HUDEP-2 (cell line): ENCODE data around the gene MOB2.

Experiments used
- DNase-seq, 76 experiments: peaks; one replicate each; lab custom pipeline; 2025; ENCODE audit not compliant: unreplicated experiment in 76 of 76; lab: John Stamatoyannopoulos, UW

MOB2 gene

DNA sequence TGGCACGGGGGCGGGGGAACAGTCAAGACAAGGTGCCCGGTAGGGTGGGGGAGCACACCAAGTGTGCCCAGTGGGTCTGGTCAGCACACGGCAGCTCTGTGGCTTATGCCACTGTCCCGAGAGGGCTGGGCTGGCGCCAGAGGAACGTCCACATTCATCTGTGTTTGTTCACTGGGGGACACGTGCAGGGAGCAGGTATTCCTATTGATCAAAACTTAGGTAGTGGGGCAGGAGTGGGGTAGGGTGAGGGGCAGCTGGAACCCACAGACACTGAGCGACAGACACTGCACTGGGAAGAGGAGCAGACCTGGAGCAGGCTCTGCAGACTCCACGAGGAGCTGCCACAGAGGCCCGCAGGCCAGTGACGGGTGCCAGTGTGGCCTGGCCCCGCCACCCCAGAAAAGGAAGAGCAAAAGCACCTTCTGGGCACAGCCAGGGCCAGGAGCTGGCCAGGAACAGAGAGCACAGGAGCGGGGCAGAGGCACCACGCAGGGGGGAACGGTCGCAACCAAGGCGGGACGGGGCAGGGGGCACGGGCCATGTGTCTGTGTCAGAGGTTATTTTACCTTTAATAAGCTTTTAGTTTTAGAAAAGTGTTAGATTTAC lies 2.1 kb upstream of the MOB2 start:
- DNase-seq: no peak

DNA sequence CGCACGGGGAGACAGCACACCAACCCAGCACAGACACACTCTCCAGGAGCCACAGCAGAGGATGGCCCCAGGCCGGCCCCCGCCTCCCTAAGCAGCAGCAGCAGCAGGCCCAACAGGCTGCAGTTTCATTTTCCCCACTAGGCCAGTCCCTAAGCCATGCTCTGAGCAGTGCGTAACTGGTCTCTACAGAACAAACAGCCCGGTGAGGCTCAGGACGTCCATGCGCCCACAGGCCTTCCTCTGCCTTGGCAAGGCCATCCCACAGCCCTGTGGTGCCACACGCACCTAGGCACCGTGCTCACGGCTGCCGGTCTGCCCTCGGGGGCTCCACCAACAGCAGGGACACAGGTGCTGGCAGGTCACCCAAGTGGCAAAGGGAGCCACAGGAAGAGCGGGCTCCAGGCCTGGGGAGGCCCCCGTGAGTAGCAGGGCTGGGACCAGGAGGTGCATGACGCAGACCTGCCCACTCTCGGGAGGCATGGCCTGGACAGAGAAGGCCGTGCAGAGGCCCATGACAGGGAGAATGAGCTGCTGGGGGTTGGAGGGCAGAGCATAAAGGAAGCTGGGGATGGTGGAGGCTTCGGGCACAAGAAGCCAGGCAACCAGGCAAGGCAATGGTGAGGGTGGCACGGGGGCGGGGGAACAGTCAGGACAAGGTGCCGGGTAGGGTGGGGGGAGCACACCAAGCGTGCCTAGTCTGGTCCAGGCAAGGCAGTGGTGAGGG lies 1.4 kb upstream of the MOB2 start:
- DNase-seq: no peak

DNA sequence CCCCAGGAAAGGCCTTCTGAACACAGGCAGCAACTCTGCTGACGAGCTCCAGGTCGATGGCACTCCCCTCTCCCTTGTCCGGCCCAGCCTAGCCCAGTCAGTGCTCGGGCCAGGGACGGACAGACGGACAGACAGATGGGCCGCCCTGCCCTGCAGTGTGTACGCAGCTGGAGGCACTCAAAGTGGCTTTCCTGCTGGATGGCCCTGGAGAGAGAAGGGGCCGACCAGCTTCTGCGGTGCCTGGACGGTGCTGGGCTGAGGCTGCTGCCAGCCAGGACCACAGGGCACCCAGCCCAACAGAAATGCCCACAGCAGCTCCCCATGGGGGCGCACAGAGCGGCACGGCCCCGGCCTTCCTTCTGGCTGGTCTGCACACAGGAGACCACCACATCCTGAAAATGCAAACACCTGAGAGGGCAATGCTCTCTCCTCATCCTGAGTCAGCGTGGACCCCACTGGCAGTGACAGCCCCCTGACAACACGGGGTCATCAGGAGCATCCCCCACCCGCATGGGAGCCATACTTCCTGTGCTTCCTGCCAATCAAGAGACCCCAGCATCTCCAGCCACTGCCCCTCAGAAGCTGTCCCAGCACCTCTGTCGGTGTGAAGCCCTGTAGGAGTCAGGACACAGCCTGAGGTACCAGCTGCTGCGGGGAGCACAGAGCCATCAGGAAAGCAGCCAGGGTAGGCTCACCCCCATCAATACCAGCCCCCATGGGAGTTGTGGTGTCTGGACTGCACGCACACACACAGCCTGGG lies 692 bp upstream of the MOB2 start:
- no peak for DNase-seq

DNA sequence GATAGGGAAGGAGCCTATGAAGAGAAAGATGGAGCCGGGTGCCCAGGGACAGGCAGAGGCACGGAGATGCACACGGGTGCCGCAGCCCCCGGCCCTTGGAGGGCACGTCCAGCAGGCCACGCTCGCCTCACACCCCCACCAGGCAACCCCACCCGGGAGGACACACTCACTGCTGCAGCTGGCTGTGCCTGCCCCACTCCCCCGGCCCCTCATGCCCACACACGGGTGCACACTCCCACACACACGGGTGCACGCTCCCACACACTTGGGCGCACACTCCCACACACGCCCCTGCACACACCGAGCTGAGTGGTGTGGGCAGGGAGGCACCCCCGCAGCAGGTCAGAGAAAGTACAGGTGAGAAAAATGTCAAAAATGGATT lies 1.1 kb downstream of the MOB2 start:
- DNase-seq: no peak

DNA sequence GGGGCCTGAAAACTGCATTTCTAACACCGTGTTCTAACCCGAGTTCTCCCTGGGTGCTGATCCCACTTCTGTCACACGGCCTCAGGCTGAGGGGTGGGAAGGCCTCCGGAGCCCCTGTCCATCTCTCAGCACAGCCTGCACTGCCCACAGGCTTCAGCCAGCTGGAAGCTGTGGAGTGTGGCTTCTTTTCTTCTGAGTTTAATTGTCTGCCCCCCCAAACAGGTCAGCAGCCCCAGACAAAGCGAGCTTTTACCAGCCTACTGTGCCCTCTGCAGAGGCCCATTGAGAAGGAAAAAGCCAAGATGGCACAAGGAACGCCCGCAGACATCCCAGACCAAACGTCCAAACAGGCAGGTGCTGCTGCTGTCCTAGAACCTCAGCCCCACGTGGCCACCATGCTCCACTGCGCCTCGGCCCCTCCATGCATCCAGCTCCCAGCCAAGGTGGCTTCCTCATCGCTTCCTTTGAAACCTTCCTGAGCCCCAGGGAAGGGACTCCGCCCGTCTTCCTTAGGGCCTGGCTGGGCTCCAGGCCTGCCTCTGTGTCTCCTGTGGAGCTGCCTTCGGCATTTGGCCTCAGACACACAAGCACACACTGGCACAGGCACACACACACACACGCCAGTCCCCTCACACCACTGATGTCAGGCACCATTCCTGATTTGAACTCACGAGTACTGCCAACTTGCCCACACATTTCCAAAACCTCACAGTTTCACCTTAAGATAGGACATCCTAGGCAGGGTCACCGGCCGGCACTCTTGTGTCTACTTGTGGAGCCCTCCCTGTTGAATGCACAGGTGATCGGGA lies 1.7 kb downstream of the MOB2 start:
- no peak for DNase-seq

DNA sequence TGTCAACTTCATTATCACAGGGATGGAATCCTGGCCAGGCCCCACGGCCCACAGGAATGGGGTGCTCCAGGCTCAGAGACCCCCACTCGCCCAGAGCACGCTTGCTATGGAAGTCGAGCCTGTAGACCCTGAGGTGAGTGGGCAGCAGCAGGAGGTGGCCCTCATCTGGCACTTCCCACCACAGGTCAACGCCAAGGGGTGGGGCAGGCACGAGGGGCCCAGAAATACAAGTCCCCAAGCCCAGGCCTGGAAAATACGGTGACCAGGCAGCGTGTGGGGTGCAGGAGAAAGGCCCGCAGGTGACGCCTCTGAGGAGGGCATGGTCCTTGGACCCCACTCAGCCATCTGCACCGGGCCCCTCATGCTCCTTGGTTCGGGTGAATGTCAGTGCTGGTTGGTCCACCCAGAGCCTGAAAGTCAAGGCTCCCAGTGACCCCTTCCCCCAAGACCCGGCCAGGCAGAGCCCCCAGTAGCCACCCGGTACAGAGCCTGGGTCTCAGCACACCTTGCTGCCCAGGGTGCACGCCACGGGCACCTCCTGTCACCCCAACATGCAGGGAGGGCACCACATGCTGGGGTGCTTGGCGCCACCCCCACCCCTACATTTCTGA lies 2.4 kb downstream of the MOB2 start:
- DNase-seq: no peak

DNA sequence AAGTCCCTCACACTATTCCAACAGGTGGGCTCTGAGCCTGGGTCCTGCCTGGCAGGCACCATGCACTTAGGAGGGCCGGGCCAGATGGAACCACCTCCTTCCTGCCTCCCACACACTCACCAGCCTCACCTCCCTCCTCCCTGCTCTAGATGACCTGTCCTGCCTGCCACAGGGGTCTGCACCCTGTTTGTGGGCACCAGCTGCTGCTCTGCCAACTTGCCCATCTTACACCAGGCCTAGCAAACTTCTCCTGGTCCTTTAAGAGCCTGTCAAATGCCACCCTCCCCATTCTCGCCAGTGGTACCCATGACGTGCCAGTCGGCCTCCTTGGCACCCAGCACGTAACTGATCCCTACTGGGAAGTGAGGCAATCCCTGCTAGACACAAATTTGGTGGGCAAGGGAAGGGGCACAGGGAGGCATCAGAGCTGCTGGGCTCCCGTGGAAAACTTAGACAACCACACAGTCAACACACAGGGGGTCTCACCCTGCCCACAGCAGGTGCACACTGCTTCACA lies 3.1 kb downstream of the MOB2 start:
- DNase-seq: no peak

DNA sequence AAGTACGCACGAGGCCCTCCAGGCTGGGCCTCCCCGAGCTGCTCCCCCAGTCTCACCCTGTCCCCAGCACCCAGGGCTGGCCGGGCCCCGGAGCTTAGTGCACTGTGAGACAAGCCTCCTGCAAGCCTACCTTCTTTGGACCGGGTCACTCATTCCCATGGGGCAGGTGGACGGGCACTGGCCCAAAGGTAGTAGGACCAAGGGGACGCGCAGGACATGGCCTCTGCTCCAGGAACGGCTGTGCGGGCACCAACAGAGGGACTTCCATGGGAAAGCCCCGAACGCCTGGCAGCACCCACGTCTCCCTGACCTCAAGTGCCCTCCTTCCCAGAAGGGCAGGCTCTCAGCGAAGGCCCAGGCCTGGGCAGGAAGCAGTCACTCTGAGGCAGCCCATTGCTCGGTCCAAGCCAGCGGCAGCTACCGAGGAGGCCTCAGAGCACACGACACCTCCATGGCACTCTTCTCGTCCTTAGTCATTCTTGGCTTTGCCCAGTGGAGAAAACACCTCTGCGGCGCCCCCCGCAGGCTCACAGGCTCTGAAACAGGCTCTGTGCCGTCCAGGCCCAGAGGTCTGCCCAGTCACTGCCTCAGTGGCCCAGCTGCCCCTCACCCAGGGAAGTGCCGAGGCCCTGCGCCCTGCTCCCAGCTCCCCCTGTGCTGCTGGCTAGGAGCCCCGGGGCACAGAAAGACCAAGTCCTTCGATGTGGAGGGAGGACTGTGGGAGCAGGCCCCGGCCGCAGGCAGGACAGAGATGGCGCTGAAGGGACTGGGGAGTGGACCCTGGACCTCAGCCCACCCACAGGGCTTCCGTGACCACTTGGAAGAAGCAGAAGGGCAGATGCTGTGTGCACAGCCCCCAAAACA lies 3.8 kb downstream of the MOB2 start:
- no peak for DNase-seq

DNA sequence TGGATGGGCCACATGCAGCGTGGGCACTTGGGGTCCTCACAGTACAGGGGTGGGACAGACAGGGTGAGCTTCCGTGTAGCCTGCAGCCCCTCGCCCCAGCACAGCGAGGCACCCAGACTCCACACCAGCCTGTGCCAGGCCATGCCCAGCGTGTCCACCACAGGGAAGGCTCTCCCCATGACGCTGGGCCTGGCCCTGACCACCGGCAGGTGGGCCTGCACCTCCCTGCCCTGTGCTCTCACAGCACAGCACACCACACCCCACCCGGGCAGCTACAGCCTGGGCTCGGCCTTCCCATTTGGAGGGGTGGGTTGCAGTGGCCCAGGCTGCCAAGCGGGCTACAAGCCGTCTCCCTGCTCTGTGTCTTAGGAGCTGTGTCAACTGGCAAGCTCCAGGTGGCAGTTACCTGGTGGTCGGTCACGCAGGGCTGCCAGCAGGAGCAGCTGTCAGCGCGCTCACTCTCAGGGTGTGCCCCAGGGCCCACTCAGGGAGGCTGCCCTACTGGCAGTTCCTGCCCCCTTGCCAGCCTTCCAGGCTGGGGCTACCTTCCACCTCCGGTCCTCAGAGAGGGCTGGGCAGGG lies 4.6 kb downstream of the MOB2 start:
- no peak for DNase-seq

DNA sequence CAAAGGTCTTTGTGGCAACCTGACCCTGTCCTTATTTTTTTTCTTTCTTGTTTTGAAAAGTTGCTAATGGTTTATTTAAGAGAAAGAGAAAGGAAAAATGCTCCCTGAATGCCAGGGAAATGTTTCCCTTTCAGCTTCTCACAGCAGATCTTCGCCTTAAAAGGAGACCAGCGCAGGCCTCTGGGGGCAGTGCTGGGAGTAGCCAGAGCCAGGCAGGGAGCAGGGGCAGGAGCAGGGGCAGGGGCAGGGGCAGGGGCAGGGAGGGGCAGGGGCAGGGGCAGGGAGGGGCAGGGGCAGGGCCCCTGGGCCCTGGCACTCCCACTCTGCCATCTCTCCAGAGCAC lies 5.1 kb downstream of the MOB2 start:
- DNase-seq: no peak

DNA sequence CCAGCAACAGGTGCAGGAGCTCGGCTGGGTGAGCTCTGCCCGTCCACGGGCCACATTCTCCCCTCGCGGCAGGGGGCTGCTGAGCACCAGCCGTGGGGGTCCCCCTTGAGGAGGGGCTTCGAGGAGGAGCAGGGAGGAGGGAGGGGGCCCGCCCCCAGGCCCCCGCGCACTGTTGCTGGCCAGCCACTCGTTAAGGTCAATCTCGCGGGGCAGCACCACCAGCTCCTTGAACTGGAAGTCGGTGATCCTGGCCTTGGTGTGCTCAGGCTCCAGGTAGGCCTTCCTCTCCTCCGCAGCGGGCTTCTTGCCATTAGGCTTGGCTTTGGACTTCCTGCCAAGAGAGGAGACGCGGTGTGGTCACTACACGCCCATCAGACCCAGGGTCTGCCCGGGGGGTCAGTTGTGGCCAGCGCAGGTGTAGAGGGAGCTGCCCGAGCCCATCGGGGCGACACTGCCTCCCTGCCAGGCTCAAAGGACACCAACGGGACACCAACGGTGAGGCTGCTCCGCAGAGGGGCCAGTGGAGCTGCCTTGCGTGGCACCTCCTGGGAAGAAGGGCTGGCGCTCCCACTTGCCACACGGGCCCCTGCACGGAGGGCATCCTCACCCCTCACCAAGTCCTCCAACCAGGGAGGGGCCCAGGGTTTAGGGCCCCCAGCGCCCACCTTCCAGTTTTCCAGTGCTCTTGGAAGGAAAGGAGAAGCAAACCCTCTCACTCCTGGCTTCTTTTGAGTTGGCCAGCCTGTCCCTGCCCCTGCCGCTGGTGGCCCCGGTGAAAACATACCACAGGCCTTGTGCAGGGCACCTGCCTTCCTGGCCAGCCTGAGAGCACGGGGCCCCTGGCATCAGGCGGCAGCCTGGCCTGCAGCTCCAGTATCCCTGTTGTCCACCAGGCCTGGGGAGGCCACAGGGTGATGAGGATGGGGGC lies 5.8 kb downstream of the MOB2 start:
- DNase-seq: no peak

DNA sequence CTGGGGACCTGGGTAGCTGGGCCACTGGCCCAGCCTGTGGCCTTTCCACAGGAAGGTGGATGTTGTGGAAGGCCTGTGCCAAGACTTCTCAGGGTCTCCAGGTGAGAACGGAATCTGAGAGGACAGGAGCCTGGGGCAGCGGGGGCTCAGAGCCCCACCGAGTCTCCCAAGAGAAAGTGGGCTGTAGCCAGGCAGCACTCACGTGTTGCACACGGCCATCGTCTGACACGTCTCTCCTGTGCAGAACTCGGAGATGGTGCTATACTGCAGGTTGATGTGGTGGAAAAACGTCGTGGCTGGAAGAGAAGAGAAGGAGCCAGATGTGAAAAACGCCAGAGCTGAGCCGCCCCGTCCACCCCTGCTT lies 6.4 kb downstream of the MOB2 start:
- DNase-seq: no peak

DNA sequence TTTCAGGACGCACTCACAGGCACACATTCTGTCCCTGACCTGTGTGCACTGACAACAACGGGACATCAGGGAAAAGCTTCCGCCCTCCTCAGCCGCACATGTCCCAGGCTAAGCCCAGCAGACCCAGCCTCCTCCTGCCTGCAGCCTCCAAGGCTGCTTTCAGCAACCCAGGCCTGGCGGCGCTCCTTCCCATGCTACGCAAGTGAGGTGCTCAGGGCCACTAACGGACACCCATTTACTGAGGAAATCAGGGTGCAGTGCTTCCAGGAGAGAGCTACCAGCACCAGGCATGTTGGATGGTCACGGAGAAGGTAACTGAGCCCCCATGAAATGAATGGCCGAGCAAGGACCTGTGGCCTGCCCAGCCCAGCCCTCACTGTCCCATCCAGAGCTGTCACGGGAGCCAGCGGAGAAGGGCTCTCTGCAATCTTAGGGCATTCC lies 6.9 kb downstream of the MOB2 start:
- DNase-seq: no peak

DNA sequence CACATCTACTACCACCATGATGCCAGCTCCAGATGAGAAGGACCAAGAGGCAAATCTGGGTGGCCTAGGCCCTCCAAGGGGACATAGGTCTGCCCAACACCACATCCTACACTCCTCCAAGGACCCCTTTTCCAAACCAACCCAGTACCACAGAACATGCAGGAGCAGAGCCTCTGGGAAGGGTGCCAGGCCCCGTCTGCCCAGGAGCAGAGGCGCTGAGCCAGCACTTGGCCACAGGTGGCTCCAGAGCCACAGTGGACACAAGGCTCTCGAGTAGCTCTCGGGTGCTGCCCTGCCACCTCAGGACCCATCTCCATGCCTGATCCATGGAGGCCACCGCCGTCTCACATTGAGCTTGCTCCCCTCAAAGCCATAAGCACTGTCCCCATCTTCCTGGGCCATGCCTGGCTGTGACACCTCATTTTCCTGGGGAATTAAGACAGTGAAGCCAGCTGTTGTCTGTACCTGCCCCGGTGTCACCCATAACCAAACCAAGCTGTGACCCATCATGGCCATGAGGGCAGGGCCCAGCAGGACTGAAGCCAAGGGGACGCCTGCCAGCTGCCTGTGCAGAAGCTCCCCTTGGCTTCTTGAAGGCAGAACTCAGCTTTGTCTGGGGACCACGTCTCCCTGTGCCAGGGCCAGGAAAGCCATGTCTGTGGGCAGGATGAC lies 7.4 kb downstream of the MOB2 start:
- no peak for DNase-seq

DNA sequence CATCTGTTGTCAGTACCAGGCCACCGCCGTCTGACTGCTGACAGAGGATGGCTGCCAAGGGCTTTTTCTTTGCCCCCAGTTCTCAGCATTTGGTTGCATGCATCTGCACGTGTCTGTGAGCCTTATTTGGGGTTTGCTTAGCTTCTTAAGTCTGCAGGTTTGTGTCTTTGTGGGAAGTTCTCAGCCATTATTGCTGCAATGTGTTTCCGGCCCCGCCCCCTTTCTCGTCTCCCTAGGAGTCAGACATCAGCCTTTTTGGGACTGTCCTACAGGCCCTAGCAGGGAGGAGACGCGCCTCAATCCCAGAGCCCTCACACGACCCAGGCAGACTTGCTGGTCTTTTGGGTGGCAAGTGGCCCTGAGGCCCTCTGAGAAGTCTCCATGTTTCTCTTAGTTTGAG lies 8.0 kb downstream of the MOB2 start:
- DNase-seq: no peak

DNA sequence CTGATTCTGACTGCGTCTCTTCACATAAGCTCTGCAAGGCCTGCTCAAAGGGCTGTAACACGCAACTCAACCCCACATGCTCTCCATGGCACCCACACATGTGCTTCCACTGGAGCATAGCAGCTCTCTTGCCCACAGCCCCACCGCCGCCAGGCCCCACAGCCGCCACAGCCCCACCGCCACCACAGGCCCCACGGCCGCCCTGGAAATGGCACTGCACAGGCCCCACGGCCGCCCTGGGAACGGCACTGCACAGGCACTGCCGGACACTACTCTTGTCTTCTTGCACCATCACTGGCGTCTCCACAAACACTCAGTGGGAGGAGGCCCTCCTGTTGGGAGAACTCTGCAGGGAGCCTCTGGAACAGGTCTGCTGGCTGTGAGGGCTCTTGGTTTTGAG lies 8.6 kb downstream of the MOB2 start:
- DNase-seq: no peak

DNA sequence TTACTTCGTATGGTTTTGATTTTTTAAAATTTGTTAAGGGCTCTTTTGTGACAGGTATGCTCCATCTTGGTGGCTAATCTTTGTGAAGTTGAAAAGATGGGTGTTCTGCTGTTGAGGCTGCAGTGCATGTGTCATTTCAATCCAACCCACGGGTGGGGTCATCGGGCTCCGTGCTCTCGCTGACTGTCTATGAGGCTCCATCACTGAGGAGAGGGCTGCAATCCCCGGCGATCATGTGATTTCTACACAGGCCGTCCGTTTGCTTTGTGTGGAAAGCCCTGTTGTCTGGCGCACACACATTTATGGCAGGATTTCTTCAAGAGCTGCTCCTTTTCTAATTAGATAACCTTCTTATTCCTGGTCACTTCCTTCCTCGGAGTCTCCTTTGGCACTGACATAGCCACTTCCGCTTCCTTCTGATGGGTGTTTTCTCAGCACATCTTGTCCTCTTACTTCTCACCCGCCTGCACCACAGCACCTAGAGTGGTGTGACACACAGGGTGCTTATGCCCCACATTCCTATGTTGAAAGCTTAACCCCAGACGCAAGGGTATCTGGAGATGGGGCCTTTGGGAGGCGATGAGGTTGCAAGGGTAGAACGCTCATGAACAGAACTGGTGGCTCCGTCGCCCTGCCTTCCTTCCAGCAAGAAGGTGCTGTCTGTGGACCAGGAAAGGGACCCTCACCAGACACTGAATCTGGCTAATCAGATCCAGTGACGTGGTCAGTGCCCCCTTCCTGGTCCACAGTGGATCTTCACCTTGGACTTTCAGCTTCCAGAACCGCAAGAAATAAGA lies 9.4 kb downstream of the MOB2 start:
- DNase-seq: no peak
